GM18870 (cell line): ENCODE measurements around the gene TRABD.
"Not testable (repeated sequence)": the region's sequence is repeated elsewhere in the genome, so short reads cannot be mapped to it uniquely, and the experiment has no call there.

Experiments
- ATAC-seq: cut with Tn5 transposase; IDR thresholded peaks from one replicate; pipeline ENCODE4 v1.9.1; 2021; ENCODE audit warnings: moderate library complexity; ENCODE audit not compliant: unreplicated experiment

TRABD gene, protein sequence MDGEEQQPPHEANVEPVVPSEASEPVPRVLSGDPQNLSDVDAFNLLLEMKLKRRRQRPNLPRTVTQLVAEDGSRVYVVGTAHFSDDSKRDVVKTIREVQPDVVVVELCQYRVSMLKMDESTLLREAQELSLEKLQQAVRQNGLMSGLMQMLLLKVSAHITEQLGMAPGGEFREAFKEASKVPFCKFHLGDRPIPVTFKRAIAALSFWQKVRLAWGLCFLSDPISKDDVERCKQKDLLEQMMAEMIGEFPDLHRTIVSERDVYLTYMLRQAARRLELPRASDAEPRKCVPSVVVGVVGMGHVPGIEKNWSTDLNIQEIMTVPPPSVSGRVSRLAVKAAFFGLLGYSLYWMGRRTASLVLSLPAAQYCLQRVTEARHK

DNA sequence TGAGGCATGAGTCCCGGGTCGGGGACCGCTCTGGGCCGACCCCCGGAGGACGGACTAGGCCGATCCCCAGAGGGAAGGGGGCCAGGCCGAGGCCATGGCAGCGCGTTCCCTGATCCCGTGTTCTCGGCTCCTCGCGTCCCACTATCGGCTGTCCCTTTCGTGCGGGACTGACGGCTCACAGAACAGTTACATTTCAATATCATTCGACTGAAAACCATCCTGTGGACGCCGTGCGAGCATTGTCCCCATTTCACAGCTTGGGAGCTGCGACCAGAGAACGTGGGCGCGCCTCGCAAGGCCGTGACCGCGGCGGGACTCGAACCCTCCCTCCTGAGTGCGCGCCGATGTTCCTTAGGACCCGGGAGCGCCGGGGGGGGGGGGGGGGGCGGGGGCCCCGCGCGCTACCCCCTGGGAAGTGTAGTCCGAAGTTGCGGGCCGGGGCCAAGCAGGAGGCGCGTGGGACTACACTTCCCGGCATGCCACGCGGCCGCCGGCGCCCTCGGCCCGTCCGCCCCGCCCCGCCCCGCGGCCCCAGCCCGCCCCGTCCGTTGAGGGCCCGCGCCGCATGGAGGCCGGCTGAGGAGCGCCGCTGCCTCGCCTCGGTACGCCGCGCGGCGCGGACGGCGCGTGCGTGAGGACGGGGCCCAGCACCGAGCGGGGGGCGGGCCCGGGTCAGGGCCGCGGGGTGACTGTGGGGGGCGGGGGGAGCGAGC, at the start of gene TRABD:
TRABD (plus strand) TSS at position 539 of the 713 bp plus-strand sequence. CDS start 7,148 bp downstream, outside the sequence.
- no peak for ATAC-seq

DNA sequence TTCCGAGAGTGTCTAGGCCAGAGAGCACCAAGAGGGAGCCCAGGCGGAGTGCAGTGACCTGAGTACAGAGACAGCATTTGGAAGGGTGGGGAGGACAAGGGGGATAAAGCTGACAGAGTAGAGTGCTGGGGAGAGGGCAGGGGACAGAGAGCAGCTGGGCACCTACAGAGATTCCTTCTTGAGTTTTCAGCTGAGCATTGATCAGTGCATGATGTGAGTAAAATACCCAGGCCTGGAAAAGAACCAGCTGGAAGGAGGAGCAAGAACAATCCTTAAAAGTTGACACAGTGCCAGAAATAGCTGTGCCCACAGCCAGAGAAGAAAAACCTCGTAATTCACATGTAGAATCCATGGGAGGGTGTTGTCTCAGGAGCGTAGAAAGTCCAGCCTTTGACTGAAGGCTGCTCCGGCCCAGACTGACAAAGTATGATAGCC, 49.1 kb upstream of the TRABD start:
- ATAC-seq, result no peak

DNA sequence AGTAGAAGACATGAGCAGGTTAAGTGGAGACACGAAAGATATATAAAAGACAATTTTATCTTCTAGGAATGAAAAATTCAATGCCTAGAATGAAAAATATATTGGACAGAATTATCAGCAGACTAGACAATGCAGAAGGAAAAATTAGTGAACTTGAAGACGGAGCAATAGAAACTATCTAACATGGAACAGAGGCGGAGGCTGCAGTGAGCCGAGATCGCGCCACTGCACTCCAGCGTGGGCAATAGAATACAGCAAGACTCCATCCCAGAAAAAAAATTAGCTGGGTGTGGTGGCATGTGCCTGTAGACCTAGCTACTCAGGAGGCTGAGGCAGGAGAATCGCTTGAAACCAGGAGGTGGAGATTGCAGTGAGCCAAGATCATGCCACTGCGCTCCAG, 48.4 kb upstream of the TRABD start:
- ATAC-seq, result not testable (repeated sequence)

- ATAC-seq, result no peak
These were observed 47.7 kb upstream of the TRABD start for GRCh38 chr22:50138041-50138440.

GRCh38 chr22:50138988-50139387, 46.7 kb upstream of the TRABD start:
- ATAC-seq, result no peak

GRCh38 chr22:50139843-50140415, 45.8 kb upstream of the TRABD start:
- ATAC-seq, result no peak

GRCh38 chr22:50140615-50141014, 45.1 kb upstream of the TRABD start:
- no peak for ATAC-seq

DNA sequence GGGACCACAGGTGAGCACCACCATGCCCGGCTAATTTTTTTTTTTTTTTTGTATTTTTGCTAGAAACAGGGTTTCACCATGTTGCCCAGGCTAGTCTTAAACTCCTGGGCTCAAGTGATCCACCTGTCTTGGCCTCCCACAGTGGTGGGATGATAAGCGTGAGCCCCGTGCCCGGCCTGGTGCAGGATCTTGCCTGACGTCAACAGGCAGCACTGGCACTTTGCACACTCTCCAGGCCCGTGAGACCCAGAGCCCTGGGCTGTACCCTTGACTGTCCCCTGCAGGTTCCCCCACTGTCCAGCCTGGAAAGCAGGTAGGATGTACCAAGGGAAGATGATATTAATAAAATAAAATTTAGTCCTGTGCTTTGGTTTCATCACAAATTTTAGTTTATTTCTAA, 44.3 kb upstream of the TRABD start:
- ATAC-seq, result no peak

DNA sequence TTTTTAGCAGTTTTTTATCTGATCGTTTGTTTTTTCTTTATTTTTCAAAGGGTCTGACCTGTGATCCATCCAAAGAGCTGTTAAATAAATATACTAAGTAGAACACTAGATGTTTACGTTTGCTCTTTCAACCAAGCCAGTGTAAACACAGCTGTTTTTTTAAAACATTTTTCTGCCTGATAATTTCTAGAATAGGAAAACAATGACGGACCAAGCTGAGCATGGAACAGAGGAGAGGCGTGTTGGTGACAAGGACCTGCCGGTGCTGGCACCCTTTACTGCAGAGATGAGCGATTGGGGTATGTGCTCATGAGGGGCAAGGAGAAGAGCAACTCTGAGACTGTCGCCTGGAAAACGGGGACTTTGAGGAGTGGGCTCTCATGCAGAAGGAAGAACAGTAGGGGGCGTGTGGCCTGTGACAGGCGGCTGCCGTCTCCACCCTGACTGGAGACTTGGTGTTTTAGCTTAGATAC, 43.8 kb upstream of the TRABD start:
- no peak for ATAC-seq

DNA sequence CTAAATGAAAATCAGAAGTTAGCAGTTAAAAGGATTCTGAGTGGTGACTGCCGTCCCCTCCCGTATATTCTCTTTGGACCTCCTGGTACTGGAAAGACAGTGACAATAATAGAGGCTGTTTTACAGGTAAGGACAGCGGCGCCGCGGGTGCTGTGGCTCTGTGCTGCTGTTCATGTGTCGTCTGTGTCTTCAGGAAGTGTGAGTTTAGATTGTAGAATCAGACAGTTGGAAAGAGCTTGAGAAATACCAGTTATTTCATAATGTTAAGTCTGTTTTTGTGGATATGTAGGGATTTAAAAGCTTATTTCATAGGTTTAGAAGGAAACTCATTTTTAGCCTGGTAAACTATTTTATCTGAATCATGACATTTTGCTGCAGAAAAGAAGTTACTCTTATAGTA, 42.6 kb upstream of the TRABD start:
- no peak for ATAC-seq

DNA sequence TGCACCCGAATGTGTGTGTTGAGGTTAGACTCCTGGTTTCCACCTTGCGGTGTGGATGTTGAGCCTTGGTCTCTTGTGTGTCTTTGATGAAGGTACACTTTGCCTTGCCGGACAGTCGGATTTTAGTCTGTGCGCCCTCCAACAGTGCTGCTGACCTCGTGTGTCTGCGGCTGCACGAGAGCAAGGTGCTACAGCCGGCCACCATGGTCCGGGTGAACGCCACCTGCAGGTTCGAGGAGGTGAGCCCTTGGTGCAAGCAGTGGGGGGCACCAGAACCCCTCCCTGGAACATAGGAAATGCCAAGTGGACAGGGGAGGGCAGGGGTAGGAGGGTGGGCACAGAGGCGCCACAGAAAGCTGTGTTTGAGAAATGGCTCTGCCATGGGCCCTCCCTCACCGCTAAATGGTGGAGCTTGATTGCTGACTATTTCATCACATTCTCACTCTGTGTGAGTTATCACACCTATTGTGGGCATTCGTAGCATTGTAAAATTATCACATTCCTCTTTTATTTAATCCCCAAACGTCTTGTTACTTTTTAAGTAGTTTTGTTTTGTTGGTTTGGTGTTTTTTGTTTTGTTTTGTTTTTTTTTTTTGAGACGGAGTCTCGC, 41.6 kb upstream of the TRABD start:
- ATAC-seq, result no peak

DNA sequence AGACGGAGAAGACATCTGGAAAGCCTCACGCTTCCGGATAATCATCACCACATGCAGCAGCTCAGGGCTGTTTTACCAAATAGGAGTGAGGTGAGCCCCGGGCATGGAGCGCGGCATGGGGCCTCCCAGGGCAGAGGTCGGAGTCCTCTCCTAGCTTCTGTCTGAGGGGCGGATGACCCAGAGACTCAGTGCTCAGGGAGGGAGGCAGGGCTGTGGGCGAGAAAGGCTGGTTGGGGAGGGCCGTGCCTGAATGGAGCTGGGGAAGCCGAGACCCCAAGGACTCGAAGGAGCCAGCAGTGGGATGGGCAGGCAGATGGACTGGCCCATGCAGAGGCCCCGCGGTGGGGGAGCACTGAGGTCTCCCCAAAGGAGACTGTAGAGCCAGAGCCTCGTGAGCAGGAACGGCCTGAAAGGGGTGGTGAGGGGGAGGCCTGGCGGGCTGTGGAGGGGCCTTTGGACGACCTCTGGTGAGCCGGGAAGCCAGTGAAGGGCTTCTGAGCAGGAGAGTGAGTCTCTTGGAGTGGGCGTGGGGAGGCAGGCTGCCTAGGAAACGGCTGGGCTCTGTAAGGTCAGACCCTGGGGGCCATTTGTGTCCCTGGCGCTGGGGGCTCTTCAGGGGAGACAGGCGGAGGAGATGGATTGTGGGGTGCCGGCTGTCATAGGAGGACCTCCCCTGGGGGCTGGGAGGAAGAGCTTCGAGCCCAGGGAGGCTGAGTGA, 39.8 kb upstream of the TRABD start:
- ATAC-seq, result no peak

DNA sequence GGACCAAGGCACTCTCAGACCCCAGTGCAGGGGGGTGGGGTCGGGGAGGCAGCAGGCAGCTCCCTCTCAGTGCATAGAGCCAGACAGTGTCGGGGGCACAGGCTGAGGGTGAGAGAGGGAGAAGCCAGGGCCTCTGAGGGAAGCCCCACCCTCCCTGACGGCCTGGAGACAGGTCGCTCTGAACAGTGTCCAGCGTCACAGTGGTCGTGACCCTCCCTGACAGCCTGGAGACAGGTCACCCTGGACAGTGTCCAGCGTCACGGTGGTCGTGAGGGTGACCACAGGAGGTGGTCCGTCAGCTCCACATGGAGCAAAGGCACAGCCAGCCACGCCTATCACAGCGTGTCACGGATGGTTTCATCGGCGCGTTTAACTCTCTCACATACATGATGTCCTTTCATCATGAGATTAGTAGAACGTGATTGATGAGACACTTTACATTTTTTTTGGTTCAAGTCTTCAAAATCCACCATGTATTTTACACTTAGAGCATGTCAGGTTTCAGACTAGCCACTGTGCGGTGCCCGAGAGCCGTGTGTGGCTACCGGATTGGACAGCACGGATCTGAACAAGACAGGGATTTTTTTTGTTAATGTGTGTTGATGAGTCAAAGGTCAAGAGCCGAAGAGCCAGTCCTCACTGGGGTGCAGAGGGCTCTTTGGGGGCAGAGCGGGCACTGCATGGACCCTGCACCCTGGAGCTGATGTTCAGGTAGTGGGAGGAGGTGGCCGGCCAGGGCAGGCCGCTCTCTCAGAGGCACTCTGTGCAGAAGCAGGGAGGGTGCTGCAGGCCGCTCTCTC, 39.1 kb upstream of the TRABD start:
- no peak for ATAC-seq

- ATAC-seq, result not testable (repeated sequence)
These were observed 38.2 kb upstream of the TRABD start for GRCh38 chr22:50147258-50148165.

- no peak for ATAC-seq
These were observed 37.6 kb upstream of the TRABD start for GRCh38 chr22:50148166-50148500.

DNA sequence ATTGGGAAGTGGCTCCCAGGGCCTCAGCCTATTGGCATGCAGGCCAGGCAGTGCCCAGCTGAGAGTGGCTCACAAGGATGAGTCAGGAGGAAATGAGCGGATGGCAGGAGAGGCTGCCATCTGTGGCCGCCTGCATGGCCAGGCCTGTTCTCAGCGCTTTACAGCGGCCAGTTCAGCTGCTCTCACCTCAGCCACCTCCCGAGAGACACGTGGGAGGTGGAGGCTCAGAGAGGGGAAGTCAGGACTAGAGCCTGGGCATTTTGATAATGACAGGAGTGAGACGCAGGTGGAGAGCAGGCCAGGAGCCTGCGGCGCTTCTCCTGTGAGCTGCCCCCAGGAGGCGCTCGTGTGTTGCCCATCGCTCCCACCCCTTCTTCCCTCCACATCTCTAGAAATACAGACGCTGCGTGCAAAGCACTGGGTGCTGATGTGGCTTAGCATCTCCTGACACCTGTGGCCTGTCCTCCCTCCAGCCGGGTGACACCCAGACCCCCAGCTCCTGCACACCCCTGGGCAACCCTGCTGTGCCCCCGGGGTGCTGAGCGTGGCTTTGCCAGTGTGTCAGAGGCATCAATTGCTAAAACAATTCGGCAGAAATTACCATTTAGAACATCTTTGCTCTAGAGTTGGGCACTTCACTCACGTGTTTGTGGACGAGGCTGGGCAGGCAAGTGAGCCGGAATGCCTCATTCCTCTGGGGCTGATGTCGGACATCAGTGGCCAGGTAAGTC, 36.6 kb upstream of the TRABD start:
- no peak for ATAC-seq

DNA sequence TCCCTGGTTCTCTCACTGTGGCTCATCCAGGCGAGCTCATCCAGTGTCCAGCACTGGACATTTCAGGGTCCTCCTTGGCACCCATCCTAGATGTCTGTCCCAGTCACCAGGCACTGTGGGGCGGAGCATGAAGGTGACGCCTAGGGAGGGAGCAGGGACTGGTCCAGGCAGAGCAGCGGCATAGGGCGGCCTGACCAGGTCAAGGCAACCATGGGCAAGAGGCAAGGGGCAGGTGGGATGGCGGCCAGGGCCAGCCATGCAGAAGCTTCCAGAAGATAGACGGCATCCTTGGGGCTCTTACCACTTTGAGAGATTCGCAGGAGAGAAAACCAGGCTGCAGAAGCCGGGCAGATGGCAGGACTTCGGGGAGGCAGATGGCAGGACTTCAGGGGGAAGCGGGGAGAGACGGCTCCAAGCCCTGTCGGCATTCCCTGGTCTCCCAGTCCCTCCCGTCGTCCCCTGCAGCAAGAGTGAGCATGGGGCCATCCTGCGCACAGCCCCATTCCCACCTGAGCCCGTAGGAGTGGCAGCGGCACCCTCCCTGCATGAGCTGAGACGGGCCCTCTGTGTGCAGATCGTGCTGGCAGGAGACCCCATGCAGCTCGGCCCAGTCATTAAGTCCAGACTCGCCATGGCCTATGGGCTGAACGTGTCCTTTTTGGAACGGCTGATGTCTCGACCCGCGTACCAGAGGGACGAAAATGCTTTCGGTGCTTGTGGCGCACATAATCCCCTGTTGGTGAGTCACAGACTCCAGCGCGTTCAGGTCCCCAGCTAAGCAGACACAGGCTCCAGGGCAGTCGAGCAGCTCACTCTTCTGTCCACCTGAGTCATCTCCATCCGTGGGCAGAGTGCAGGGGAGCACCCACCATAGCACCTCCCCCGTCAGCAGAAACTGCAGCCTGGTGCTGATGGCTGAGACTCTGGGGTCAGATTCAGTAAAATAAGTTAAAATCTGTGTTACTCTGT, 35.3 kb upstream of the TRABD start:
- ATAC-seq, result no peak
